DMS 273 (cell line): ENCODE results near the gene ZNF593.

Experiments
- DNase-seq: peaks from one replicate; lab custom pipeline; 2025; ENCODE audit not compliant: unreplicated experiment; lab: John Stamatoyannopoulos, UW

The ZNF593 gene

DNA sequence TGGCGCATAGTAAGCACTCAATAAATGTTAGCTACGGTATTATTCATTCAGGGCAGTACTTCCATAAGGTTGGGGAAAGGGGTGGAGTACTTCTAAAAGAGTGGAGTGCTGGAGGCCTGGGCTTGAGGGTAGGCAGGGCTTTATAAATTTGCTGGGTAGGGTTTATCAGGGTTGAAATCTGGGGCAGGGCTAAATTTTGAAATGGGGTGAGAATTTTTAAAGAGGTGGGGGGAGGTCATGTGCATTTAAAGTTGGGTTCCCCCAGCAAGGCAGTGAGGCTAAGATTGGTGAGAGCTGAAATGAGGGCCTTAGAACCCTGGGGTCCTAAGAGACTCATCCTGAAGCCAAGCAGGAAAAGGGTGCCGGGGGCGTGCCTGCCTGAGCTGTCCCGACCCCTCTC, 30.7 kb downstream of the ZNF593 start:
- DNase-seq = no peak

DNA sequence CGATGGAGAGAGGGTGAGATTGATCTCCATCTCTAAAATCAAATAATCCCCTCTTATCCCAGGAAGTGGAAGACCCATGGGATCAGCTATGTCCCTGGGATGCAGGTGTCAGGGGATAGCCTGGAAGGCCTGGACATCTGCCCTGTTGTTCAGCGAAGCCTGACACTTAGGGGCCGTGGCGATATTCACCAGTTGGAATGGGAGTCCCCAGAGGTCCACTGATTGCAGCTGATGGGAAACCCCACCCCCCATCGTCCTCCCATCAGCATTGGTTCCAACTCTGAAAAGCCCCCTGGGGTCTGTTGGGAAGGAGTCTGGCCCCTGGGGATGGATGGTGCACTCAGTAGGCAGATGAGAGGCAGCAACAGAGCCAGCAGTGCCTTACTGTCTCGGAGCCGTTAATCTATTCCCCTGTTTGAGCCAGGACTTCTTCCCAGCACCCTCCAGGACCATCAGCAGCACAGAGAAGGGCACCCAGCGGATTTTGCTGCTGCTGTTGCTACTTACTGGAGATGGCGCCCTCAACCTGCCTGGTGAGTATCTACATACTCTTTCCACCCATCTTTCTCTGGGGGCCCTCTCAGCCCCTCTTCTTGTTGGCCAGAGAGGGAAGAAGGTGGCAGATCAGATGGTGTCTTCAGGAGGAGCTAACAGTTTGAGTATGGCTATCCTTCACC, 34.1 kb downstream of the ZNF593 start:
- DNase-seq = no peak

DNA sequence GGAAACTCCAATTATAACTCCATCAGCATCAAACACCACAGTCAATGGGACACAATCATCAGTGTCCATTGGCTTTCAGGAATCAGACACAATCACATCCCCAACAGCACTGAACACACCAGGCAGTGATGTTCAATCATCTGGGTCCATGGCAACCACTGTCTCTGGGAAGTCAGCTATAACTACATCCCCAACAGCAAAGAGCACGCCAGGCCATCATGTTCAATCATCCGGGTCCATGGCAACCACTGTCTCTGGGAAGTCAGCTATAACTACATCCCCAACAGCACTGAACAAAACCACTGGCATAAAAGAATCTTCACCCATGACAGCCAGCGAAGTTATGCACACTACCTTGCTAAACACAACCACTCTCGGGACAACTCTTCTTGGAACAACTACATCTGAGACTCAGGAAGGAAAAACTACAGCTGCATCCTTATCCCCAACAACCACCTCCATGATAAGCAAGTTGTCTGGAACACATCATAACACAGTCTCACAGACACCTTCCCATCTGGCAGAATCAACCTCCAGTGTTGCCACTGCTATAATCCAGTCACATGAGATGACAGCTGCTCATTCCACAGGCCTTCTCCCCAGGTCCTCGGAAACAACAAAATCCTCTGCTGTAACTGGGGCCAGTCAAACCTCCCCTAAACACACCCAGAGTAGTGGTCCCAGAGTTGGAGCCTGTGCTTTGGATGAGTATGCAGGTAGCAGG, 40.6 kb downstream of the ZNF593 start:
- peak; percentile 51 for DNase-seq

DNA sequence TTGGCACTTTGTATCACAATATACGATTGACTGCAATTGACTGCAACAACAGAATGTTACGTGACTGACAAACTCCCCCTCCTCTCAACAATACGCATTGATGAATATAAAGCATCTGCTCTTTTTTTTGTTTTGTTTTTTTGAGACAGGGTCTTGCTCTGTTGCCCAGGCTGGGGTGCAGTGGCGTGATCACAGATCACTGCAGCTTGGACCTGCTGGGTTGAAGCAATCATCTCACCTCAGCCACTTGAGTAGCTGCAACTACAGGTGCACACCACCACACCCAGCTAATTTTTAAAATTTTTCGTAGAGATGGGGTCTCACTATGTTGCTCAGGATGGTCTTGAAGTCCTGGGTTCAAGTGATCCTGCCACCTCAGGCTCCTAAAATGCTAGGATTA, 43.0 kb downstream of the ZNF593 start:
- no peak for DNase-seq

DNA sequence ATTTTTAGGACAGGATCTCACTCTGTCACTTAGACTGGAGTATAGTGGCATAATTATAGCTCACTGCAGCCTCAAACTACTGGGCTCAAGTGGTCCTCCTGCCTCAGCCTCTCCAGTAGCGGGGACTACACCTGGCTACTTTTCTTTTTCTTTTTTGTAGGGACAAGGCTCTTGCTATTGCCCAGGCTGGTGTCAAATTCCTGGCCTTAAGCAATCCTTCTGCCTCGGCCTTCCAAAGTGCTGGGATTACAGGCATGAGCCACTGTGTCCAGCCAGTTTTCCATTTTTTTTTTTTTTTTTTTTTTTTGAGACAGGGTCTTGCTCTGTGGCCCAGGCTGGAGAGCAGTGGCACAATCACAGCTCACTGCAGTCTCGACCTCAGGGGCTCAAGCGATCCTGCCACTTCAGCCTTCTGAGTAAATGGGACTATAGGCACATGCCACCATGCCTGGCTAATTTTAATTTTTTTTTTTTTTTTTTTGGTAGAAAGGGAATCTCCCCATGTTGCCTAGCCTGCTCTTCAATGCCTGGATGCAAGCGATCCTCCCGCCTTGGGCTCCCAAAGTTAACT, 43.7 kb downstream of the ZNF593 start:
- DNase-seq = no peak

DNA sequence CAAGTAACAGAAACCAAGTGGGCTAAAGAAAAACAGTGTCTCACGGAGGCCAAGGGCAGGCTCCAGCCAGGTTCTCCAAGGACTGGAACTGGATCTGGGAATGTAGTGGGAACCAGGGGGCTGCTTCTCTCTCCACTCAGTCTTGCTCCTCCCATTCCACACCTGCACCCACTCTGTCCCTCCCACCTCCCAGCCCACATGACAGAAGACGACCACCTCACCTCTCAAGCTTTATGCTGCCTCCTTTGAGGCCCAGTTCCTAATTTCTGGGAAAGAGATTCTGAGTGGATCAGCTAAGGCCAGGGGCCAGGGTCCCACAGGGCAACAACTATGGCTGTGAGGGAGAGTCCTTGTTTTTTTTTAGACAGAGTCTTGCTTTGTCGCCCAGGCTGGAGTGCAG, 45.5 kb downstream of the ZNF593 start:
- DNase-seq = no peak

DNA sequence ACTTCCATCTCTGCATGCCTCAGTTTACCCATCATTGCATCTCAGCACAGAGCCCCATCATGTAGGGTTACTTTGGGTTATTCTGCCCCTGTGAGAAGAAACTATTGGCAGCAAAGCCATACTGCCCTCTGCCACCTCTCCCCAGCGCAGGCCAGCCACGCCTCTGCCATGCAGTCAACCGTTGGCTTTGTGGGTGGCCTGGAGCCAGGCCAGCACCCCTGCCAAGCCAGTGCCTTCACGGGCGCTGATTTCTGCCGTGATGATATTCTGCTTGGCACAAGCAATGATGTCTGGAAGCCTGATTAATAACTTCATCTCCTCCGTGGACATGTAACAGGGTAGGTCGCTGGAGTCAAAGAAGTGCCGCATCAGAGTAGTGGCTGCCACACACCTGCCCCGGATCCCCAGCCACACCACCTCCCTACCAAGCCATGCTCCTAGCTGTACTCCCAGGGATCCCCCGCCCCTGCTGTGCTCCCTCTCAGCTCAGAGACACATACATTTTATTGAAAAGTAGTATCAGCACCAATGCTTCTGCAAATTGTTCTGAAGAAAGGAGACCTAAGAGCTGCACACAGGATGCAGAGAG, 49.3 kb downstream of the ZNF593 start:
- DNase-seq = peak; percentile 31
